HG02870 (cell line): Measurements from ENCODE around the gene STPG1.

Experiments used
- ATAC-seq: cut with Tn5 transposase; IDR thresholded peaks from one replicate; pipeline ENCODE4 v1.9.1; 2021; ENCODE audit warnings: mild to moderate bottlenecking, moderate library complexity; ENCODE audit not compliant: unreplicated experiment

The STPG1 gene

DNA sequence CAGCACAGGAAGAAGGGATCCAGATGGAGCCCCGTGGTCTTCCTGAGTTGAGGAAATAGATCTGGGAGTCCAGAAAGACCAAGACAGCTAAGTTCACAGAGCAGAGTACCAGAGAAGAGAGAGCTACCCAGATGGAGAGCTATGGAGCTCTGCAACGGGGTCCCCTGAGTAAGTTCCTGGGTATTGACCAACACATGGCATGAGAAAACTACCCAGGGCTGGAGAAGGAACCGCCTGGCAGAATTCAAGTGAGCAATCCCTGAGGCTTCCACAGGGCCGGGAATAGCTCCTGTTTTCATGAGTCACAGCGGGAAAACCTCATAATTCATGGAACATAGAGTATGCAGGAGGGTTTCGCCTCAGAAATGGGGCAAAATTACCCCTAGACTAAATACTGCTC, 19.7 kb downstream of the STPG1 start:
- ATAC-seq, result no peak

GRCh38 chr1:24392982-24393650, 20.5 kb downstream of the STPG1 start:
- ATAC-seq, result no peak

DNA sequence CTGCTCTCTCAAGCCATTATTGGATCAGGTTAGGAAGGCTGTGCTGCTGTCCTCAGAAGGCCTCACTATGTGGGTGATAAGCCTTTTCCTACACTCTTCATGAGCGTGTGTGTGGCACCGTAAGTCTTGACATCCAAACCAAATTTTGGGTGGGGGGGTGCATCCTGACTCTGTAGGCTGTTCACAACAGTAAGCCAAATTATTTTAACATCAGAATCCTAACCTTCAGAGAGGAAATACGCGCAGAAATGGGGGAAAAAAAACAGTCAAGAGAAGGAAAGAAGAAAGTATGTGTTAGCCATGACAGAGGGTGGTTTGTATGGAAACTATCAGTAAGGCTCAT, 21.0 kb downstream of the STPG1 start:
- no peak for ATAC-seq

GRCh38 chr1:24391882-24392603, 21.5 kb downstream of the STPG1 start:
- ATAC-seq, result peak; percentile 65

- ATAC-seq, result no peak
Observed at GRCh38 chr1:24390924-24391782, 22.4 kb downstream of the STPG1 start.

DNA sequence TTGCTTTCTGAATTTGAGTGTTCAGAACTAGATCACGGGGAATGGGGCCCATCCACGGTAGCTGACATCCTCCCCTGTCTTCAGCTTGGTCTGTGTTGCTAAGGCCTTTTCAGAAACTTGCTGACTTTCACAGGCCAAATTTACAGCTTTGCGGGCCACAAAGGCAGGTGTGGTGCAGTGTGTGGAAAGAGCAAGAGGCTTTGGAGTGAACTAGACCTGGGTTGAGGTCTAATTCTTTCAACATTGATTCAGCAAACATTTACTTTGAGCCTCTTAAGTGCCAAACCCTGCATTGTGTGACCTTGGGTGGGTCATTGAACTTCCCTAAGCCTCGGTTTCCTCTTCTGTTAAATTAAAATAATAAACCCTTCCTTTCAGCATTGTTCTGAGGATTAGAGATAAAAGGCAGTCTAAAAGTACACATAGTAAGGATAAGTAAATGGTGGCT, 24.3 kb downstream of the STPG1 start:
- no peak for ATAC-seq

DNA sequence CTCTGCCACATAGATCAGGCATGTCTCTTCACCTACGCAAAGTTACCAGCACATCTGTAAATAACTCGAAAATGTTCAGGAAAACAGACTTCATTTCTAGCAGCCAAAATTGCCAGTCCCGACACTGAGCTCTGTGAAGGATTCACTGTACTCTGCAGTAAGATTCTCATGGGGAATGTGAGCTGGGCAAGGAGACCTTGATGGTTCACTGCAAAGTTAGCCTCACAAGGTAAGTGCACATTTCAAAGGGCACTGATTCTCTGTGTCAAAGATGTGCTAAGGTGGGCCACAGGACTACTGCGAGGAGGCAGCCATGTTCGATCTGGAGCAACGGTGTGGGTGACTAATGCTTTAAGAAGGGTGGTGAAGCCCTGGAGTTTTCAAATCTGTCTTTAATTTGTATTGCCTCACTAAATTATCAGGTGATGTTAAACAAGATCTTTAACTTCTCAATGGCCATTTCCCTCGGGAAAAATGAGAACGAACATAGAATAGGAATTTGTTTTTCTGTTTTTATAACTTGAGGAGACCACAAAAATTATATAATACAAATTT, 25.2 kb downstream of the STPG1 start:
- ATAC-seq, result no peak

DNA sequence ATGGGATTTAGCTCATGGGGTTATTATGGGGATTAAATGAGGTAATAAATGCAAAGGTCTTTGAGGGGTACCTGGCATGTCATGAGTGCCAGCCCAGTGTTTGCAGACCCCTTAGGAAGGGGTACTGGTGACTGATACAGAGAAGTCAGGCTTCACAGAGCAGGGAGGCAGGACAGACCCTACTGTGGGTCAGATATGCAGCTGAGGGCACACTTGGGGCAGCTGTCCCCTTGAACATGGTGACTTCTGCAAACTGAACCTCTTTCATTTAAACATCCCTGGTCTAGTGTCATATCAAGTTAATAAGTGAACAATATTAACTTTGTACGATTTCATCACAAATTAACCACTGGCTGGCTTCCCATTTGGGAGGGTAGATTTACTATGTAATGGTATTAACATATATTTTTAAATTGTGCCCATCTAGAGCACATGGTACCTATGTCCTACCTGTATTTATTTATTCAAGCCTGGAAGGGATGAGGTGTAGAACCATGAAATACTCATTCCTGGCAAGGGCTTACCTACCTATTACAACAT, 25.9 kb downstream of the STPG1 start:
- ATAC-seq, result no peak

DNA sequence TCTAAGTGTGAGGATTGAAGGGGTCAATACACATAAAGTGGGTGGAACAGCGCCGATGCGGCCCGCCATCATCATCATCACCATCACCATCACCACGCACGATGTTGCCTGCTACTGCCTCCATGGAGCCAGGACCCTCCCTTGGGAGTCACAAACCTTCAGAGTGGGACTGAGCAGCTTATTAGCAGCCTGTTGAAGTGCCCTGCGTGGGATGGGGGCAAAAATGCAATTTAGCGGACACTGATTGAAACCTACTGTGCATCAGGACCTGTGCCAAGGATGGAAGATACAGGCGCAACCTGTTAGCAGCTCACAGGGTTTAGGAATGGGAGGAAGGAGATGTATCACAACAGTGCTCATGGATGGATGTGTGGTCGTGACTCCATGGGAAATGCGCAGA, 26.7 kb downstream of the STPG1 start:
- no peak for ATAC-seq

- no peak for ATAC-seq
Observed at GRCh38 chr1:24386241-24386640, 27.3 kb downstream of the STPG1 start.

DNA sequence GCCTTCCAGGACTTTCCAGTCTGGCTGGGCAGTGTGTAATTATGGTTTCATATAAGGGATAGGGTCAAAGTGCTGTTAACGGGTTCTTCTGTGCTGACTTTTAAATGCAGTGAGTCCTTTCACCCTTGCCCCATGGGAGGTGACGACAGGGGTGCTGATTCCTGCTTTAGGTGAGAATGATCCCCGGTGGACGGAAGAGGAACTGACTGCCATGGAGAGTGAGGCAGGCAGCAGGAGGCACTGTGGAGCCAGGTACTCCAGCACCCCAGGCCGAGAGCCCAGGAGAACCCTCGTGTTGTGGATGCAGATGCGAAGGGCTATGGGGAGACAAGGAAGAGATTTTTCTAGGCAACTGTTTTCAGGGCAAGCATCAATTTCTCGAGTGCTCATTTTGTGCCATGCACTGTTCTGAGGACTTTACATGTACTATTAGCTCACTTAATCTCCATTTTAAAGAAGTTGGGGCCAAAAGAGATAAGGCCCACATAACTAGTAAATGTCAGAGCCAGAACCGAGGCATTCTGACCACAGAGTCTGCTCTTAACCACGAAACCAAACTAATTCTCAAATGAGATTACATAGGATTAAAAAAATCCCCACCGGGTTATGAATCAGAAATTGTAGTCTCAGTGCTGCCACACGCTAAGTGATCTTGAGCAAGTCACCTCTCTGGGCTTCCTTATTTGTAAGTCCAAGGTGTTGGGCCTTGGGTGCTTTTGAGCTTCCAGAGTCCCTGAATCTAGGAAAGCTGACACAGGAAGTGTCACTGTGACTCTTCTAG, 28.2 kb downstream of the STPG1 start:
- ATAC-seq, result no peak

- peak; percentile 67 for ATAC-seq
Observed at GRCh38 chr1:24384251-24385090, 29.1 kb downstream of the STPG1 start.

- no peak for ATAC-seq
Observed at GRCh38 chr1:24383381-24383940, 30.1 kb downstream of the STPG1 start.

GRCh38 chr1:24382165-24382577, 31.4 kb downstream of the STPG1 start:
- no peak for ATAC-seq

- ATAC-seq, result no peak
Observed at GRCh38 chr1:24381256-24381655, 32.3 kb downstream of the STPG1 start.

DNA sequence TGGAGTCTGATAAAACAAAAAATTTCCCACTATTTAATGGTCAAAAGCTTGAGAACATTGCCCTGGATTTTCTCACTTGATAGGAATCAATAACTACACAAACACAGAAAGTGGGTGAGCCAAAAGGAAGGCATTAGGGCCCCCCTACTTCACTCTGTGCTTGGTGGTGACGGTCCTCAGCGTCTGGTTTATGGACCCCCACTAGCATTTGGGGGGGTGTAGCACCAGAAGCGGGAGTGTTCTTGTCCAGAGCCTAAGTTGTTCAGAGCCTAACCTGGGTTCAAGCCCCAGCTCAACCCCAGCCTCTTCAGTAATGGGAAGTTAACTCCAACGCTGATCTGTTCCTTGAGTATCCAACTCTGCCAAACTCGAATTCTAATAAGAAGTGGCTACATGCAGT, 33.1 kb downstream of the STPG1 start:
- ATAC-seq, result no peak

DNA sequence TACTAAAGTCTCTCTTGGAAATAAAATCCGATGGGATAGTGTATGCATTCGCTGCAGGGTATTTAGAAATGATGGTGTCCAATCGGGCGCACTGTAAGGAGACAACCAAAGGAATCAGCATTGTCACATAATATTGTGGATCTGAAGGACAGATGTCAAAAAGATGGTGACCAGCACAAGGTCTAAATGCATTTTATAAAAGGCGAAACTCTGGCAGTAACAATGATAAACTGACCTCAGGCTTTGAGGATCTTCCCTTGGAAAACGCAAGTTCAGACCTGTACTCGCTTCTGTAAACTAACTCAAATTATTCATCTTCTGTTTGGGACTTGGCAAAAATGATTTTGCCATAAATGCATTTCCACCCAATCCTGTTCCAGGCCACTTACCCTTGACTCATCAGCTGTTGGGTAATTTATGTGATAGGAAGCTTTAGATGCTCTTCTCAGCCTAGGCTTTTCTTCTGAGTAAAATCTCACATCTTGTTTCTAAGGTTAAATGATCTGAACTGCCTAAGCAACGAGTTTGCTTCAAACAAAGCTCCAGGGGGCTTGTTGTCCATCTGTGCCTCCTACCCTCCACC, 33.8 kb downstream of the STPG1 start:
- ATAC-seq, result no peak

GRCh38 chr1:24374891-24375786, 38.4 kb downstream of the STPG1 start:
- ATAC-seq, result no peak
